ENCODE measurements around the gene STAG1.

DNA sequence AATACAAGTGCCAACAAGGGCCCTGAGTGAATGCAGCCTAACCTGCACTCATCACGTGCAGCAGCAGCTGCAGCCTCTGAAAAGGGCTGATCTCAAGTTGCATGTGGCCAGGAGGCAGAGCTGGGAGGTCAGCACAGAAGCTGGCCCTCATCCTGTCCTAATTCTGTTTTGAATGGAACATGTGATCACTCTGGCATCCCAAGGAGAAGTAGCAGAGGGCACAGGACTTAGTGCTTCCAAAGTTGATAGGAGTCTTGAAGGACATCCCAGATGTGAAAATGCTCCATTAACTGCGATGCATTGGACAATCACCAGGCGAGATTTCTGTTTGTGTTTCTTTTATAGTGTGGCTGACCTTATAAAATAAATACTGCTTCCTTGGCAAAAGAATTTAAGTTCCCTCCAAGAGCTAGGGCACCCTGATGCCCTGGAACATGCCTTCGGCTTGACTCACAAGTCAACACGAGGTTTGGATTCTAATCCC is 31.6 kb upstream of the STAG1 start:
- TF ChIP-seq, protein P1, sequence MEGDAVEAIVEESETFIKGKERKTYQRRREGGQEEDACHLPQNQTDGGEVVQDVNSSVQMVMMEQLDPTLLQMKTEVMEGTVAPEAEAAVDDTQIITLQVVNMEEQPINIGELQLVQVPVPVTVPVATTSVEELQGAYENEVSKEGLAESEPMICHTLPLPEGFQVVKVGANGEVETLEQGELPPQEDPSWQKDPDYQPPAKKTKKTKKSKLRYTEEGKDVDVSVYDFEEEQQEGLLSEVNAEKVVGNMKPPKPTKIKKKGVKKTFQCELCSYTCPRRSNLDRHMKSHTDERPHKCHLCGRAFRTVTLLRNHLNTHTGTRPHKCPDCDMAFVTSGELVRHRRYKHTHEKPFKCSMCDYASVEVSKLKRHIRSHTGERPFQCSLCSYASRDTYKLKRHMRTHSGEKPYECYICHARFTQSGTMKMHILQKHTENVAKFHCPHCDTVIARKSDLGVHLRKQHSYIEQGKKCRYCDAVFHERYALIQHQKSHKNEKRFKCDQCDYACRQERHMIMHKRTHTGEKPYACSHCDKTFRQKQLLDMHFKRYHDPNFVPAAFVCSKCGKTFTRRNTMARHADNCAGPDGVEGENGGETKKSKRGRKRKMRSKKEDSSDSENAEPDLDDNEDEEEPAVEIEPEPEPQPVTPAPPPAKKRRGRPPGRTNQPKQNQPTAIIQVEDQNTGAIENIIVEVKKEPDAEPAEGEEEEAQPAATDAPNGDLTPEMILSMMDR (IDR thresholded peaks at IDR 0.05; ENCODE audit: low read depth, low read length): no peak
- no peak for TF ChIP-seq EZH2phosphoT487 (IDR thresholded peaks at IDR 0.05; ENCODE audit: low read depth)

Data from OCI-LY3 (cell line).